ENCODE measurements around the gene SCAMP4.
"Not testable (repeated sequence)": the region's sequence is repeated elsewhere in the genome, so short reads cannot be mapped to it uniquely, and the experiment has no call there.

SCAMP4 gene

GRCh38 chr19:1880611-1881392 is 24.4 kb upstream of the SCAMP4 start:
- DNase-seq: no peak
- in situ Hi-C loops (cut with HindIII; ENCODE audit: low pct_ligation_motif_present, low pct_unique_long_range_greater_than_20kb, low sequenced_read_pairs): no loop called here

GRCh38 chr19:1881393-1882088 is 23.7 kb upstream of the SCAMP4 start:
- DNase-seq; in situ Hi-C loops (cut with HindIII; ENCODE audit: low pct_ligation_motif_present, low pct_unique_long_range_greater_than_20kb, low sequenced_read_pairs): not testable (repeated sequence)

- no peak for DNase-seq
- in situ Hi-C loops (cut with HindIII; ENCODE audit: low pct_ligation_motif_present, low pct_unique_long_range_greater_than_20kb, low sequenced_read_pairs): no loop called here
Observed at GRCh38 chr19:1882089-1882785, 23.0 kb upstream of the SCAMP4 start.

- no peak for DNase-seq
- in situ Hi-C loops (cut with HindIII; ENCODE audit: low pct_ligation_motif_present, low pct_unique_long_range_greater_than_20kb, low sequenced_read_pairs): no loop called here
Observed at GRCh38 chr19:1882786-1883692, 22.2 kb upstream of the SCAMP4 start.

GRCh38 chr19:1883784-1884183 is 21.4 kb upstream of the SCAMP4 start:
- in situ Hi-C loops (cut with HindIII; ENCODE audit: low pct_ligation_motif_present, low pct_unique_long_range_greater_than_20kb, low sequenced_read_pairs): no loop called here
- no peak for DNase-seq

GRCh38 chr19:1884291-1884718 is 20.9 kb upstream of the SCAMP4 start:
- no peak for DNase-seq
- in situ Hi-C loops (cut with HindIII; ENCODE audit: low pct_ligation_motif_present, low pct_unique_long_range_greater_than_20kb, low sequenced_read_pairs): no loop called here

- DNase-seq: peak; percentile 24
- in situ Hi-C loops (cut with HindIII; ENCODE audit: low pct_ligation_motif_present, low pct_unique_long_range_greater_than_20kb, low sequenced_read_pairs): no loop called here
Observed at GRCh38 chr19:1884719-1885334, 20.4 kb upstream of the SCAMP4 start.

GRCh38 chr19:1885398-1886119 is 19.6 kb upstream of the SCAMP4 start, which contains the start of gene ABHD17A:
ABHD17A (minus strand) TSS chr19:1885496; CDS start chr19:1881566, 3,930 bp downstream.
- in situ Hi-C loops (cut with HindIII; ENCODE audit: low pct_ligation_motif_present, low pct_unique_long_range_greater_than_20kb, low sequenced_read_pairs): not testable (repeated sequence)
- DNase-seq: peak; percentile 93

- in situ Hi-C loops (cut with HindIII; ENCODE audit: low pct_ligation_motif_present, low pct_unique_long_range_greater_than_20kb, low sequenced_read_pairs); DNase-seq: not testable (repeated sequence)
Observed at GRCh38 chr19:1886360-1886759, 18.8 kb upstream of the SCAMP4 start.

GRCh38 chr19:1888385-1888784 is 16.8 kb upstream of the SCAMP4 start:
- no peak for DNase-seq
- in situ Hi-C loops (cut with HindIII; ENCODE audit: low pct_ligation_motif_present, low pct_unique_long_range_greater_than_20kb, low sequenced_read_pairs): no loop called here

GRCh38 chr19:1889907-1890306 is 15.3 kb upstream of the SCAMP4 start:
- in situ Hi-C loops (cut with HindIII; ENCODE audit: low pct_ligation_motif_present, low pct_unique_long_range_greater_than_20kb, low sequenced_read_pairs): no loop called here
- no peak for DNase-seq

- DNase-seq: no peak
- in situ Hi-C loops (cut with HindIII; ENCODE audit: low pct_ligation_motif_present, low pct_unique_long_range_greater_than_20kb, low sequenced_read_pairs): no loop called here
Observed at GRCh38 chr19:1893791-1894190, 11.4 kb upstream of the SCAMP4 start.

GRCh38 chr19:1896508-1896907 is 8.7 kb upstream of the SCAMP4 start:
- DNase-seq: no peak
- in situ Hi-C loops (cut with HindIII; ENCODE audit: low pct_ligation_motif_present, low pct_unique_long_range_greater_than_20kb, low sequenced_read_pairs): no loop called here

GRCh38 chr19:1901940-1902404 is 3.2 kb upstream of the SCAMP4 start:
- in situ Hi-C loops (cut with HindIII; ENCODE audit: low pct_ligation_motif_present, low pct_unique_long_range_greater_than_20kb, low sequenced_read_pairs): no loop called here
- DNase-seq: no peak

GRCh38 chr19:1902923-1903322 is 2.3 kb upstream of the SCAMP4 start:
- in situ Hi-C loops (cut with HindIII; ENCODE audit: low pct_ligation_motif_present, low pct_unique_long_range_greater_than_20kb, low sequenced_read_pairs): no loop called here

GRCh38 chr19:1904860-1905109 is 414 bp upstream of the SCAMP4 start:
- no peak for DNase-seq
- in situ Hi-C loops (cut with HindIII; ENCODE audit: low pct_ligation_motif_present, low pct_unique_long_range_greater_than_20kb, low sequenced_read_pairs): no loop called here

More at GRCh38 chr19:1902923-1903322, 2.3 kb upstream of the SCAMP4 start:
- no peak for DNase-seq

GRCh38 chr19:1905863-1906375 is 720 bp downstream of the SCAMP4 start:
- no peak for DNase-seq
- in situ Hi-C loops (cut with HindIII; ENCODE audit: low pct_ligation_motif_present, low pct_unique_long_range_greater_than_20kb, low sequenced_read_pairs): no loop called here
